ENCODE measurements around the gene WDR27.
"Not testable (repeated sequence)": the region's sequence is repeated elsewhere in the genome, so short reads cannot be mapped to it uniquely, and the experiment has no call there.

WDR27 gene

DNA sequence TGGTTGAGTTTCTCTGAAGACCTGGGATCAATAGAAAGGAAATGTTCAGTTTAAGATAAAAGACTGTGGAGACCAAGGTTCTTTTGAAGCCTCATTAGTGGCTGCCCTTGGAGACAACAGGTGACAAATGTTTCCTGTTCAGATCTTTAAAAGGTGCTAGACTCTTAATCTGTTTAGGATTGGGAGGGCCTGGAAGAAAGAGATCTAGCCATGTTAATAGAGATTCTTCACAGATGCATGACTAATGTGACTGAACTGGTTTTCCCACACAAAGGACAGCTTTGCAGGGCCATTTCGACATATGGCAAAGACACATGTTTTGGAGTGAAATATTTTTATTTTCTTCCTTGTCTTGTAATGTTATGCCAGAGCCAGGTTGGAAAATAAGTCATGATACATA lies 82.2 kb downstream of the WDR27 start:
- DNase-seq (ENCODE audit: low read depth): no peak
- TF ChIP-seq CTCF (IDR thresholded peaks at IDR 0.05; ENCODE audit: low read depth, low read length, missing control alignments): no peak
- no peak overlapping the region for H3K4me3 ChIP-seq (ENCODE audit: low read depth, low read length)
- in situ Hi-C loops (cut with HindIII; ENCODE audit: low sequenced_read_pairs): no loop called here

GRCh38 chr6:169618526-169619490 lies 83.0 kb downstream of the WDR27 start:
- H3K4me3 ChIP-seq (ENCODE audit: low read depth, low read length): no peak overlapping the region
- no peak for TF ChIP-seq CTCF (IDR thresholded peaks at IDR 0.05; ENCODE audit: low read depth, low read length, missing control alignments)
- in situ Hi-C loops (cut with HindIII; ENCODE audit: low sequenced_read_pairs): no loop called here
- DNase-seq (ENCODE audit: low read depth): peak; percentile 84

DNA sequence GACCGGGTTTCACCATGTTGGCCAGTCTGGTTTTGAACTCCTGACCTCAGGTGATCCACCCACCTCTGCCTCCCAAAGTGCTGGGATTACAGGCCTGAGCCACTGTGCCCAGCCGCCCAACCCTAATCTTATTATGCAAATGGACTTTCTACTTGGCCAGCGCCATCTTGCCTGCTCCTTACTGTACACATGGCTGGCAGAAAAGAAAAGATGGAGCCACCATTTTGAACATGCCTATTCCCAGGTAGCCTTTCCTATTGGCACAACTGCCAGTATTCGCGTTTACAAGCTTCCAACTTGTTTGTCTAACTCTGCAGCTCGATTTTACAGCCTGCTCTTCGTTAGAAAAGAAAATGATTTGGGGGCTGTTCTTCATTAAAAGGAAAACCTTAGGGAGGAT lies 84.3 kb downstream of the WDR27 start:
- H3K4me3 ChIP-seq (ENCODE audit: low read depth, low read length): no peak overlapping the region
- no peak for DNase-seq (ENCODE audit: low read depth)
- no peak for TF ChIP-seq CTCF (IDR thresholded peaks at IDR 0.05; ENCODE audit: low read depth, low read length, missing control alignments)
- in situ Hi-C loops (cut with HindIII; ENCODE audit: low sequenced_read_pairs): no loop called here

GRCh38 chr6:169608609-169609008 lies 93.2 kb downstream of the WDR27 start:
- in situ Hi-C loops (cut with HindIII; ENCODE audit: low sequenced_read_pairs); DNase-seq (ENCODE audit: low read depth); H3K4me3 ChIP-seq (ENCODE audit: low read depth, low read length): not testable (repeated sequence)

DNA sequence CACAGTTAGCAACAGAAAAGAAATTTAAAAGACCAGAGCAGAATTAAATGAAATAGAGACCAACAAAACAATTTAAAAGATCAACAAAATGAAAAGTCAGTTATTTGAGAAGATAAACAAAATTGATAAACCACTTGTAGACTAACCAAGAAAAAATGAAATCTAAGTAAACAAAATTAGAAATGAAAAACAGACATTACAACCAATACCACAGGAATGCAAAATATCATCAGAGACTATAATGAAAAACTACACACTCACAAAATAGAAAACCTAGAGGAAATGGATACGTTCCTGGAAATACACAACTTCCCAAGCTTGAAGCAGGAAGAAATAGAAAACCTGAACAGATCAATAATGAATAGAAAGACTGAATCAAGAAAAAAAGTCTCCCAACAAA lies 97.8 kb downstream of the WDR27 start:
- in situ Hi-C loops (cut with HindIII; ENCODE audit: low sequenced_read_pairs): no loop called here
- no peak for DNase-seq (ENCODE audit: low read depth)
- TF ChIP-seq CTCF (IDR thresholded peaks at IDR 0.05; ENCODE audit: low read depth, low read length, missing control alignments): no peak
- H3K4me3 ChIP-seq (ENCODE audit: low read depth, low read length): no peak overlapping the region

- in situ Hi-C loops (cut with HindIII; ENCODE audit: low sequenced_read_pairs); H3K4me3 ChIP-seq (ENCODE audit: low read depth, low read length); DNase-seq (ENCODE audit: low read depth): not testable (repeated sequence)
Observed at GRCh38 chr6:169601129-169601528, 100.7 kb downstream of the WDR27 start.

GRCh38 chr6:169592558-169592957 lies 109.3 kb downstream of the WDR27 start:
- in situ Hi-C loops (cut with HindIII; ENCODE audit: low sequenced_read_pairs): no loop called here
- peak; percentile 81 for DNase-seq (ENCODE audit: low read depth)
- TF ChIP-seq CTCF (IDR thresholded peaks at IDR 0.05; ENCODE audit: low read depth, low read length, missing control alignments): no peak
- no peak overlapping the region for H3K4me3 ChIP-seq (ENCODE audit: low read depth, low read length)
